ENCODE measurements around the gene RAPGEF2.
"Not testable (repeated sequence)": the region's sequence is repeated elsewhere in the genome, so short reads cannot be mapped to it uniquely, and the experiment has no call there.

GRCh38 chr4:159315879-159316278, 213.0 kb downstream of the RAPGEF2 start:
- TF ChIP-seq CTCF (IDR thresholded peaks at IDR 0.05; ENCODE audit: insufficient read depth, low read length, poor library complexity, severe bottlenecking); EZH2phosphoT487 (conservative IDR thresholded peaks at IDR 0.05; ENCODE audit: low read length): not testable (repeated sequence)
